Neural cell (in vitro differentiated cells): ENCODE data around the gene UNCX. TPM values are rescaled to one million over a fixed set of nuclear protein-coding genes. Genes with fewer than 3 reads are reported as not detected.

Experiments
- H2AFZ ChIP-seq: fragments of 200-600, 300-800 bp; sonication (generic), shearing (Covaris generic); 2 replicates; pipeline ENCODE4 v1.6.0; 2014; ENCODE audit warnings: low read depth, mild to moderate bottlenecking, antibody characterized with exemption, low read length, moderate library complexity
- H3F3A ChIP-seq: fragments of 200-600 bp; shearing (Covaris generic); 2 replicates; pipeline ENCODE4 v1.6.1; 2016; ENCODE audit warnings: mild to moderate bottlenecking, moderate library complexity, mixed read lengths, antibody characterized with exemption, low read length; ENCODE audit not compliant: insufficient read depth, poor library complexity, severe bottlenecking
- H3K27ac ChIP-seq: fragments of 200-600, 300-800 bp; sonication (generic), shearing (Covaris generic); 2 replicates; pipeline ENCODE4 v1.5.1; 2014; ENCODE audit warnings: mild to moderate bottlenecking, low read length, moderate library complexity
- H3K27me3 ChIP-seq: fragments of 300-800, 200-600 bp; sonication (generic), shearing (Covaris generic); 2 replicates; pipeline ENCODE4 v1.6.0; 2014; ENCODE audit warnings: mild to moderate bottlenecking, low read depth, low read length, moderate library complexity; ENCODE audit not compliant: insufficient read depth
- H3K36me3 ChIP-seq: fragments of 300-800, 200-600 bp; sonication (generic), shearing (Covaris generic); 2 replicates; pipeline ENCODE4 v1.5.1; 2014; ENCODE audit warnings: mild to moderate bottlenecking, antibody characterized with exemption, low read length, moderate library complexity; ENCODE audit not compliant: insufficient read depth
- H3K4me2 ChIP-seq: fragments of 300-800, 200-600 bp; sonication (generic), shearing (Covaris generic); 2 replicates; pipeline ENCODE4 v1.6.0; 2014; ENCODE audit warnings: mild to moderate bottlenecking, low read length
- H3K4me3 ChIP-seq: fragments of 300-800, 200-600 bp; sonication (generic), shearing (Covaris generic); 2 replicates; pipeline ENCODE4 v1.5.1; 2014; ENCODE audit warnings: mild to moderate bottlenecking, low read length, moderate library complexity
- H3K79me2 ChIP-seq: fragments of 200-600 bp; shearing (Covaris generic); replicated peaks from 2 replicates; pipeline ENCODE4 v1.6.0; 2014; ENCODE audit warnings: mild to moderate bottlenecking, low read length, moderate library complexity; ENCODE audit not compliant: insufficient read depth
- H3K9ac ChIP-seq: fragments of 300-800, 200-600 bp; sonication (generic), shearing (Covaris generic); 2 replicates; pipeline ENCODE4 v1.6.1; 2016; ENCODE audit warnings: mild to moderate bottlenecking, low read length, mixed read lengths
- H3K9me2 ChIP-seq: fragments of 200-600 bp; shearing (Covaris generic); 2 replicates; pipeline ENCODE4 v1.6.1; 2016; ENCODE audit warnings: mild to moderate bottlenecking, low read length, mixed read lengths; ENCODE audit not compliant: insufficient read depth
- H3K9me3 ChIP-seq: fragments of 200-600, 300-800 bp; sonication (generic), shearing (Covaris generic); 2 replicates; pipeline ENCODE4 v1.6.1; 2016; ENCODE audit warnings: mild to moderate bottlenecking, mixed run types, low read length, moderate library complexity, mixed read lengths
- H4K20me1 ChIP-seq: fragments of 200-600 bp; shearing (Covaris generic); 2 replicates; pipeline ENCODE4 v1.6.1; 2016; ENCODE audit warnings: mild to moderate bottlenecking, mixed run types; ENCODE audit not compliant: insufficient read depth
- EP300 ChIP-seq: fragments of 450-650 bp; conservative IDR thresholded peaks from 2 replicates; pipeline ENCODE4 v1.6.1; 2014; ENCODE audit warnings: antibody characterized with exemption, mild to moderate bottlenecking, moderate library complexity; ENCODE audit not compliant: poor library complexity, severe bottlenecking
- EZH2 ChIP-seq: fragments of 200-600, 300-800 bp; shearing (Covaris generic), sonication (generic); IDR thresholded peaks from 2 replicates; pipeline ENCODE4 v1.6.1; 2014; ENCODE audit warnings: antibody characterized with exemption, low read length, borderline replicate concordance, mild to moderate bottlenecking; ENCODE audit not compliant: insufficient read depth, poor library complexity, severe bottlenecking
- MXI1 ChIP-seq: fragments of 450-650 bp; conservative IDR thresholded peaks from 2 replicates; pipeline ENCODE4 v1.6.1; 2014; ENCODE audit warnings: antibody characterized with exemption, mild to moderate bottlenecking; ENCODE audit not compliant: poor library complexity, severe bottlenecking
- POLR2AphosphoS5 ChIP-seq: IDR thresholded peaks from 2 replicates; pipeline ENCODE4 v1.6.1; 2012
- RAD21 ChIP-seq: fragments of 450-650 bp; conservative IDR thresholded peaks from 2 replicates; pipeline ENCODE4 v1.6.1; 2014; ENCODE audit warnings: antibody characterized with exemption, mild to moderate bottlenecking, moderate library complexity
- SMC3 ChIP-seq: fragments of 450-650 bp; conservative IDR thresholded peaks from 2 replicates; pipeline ENCODE4 v1.6.1; 2014; ENCODE audit warnings: antibody characterized with exemption, mild to moderate bottlenecking, moderate library complexity; ENCODE audit not compliant: poor library complexity
- TAF1 ChIP-seq: IDR thresholded peaks from 2 replicates; pipeline ENCODE4 v1.6.1; 2012; ENCODE audit warnings: low read depth
- polyA minus RNA-seq: library from RNA; depleted of rRNA, polyadenylated mRNA; stranded (reverse); fragments of >200 nt; gene quantifications from 2 replicates; pipeline ENCODE4 v1.2.3, GENCODE V29; 2014
- polyA plus RNA-seq: library from polyadenylated mRNA; depleted of rRNA; stranded (reverse); fragments of >200 nt; gene quantifications from 2 replicates; pipeline ENCODE4 v1.2.3, GENCODE V29; 2014
- TF ChIP-seq, protein P1 (sequence below): fragments of 450-650 bp; IDR thresholded peaks from 2 replicates; pipeline ENCODE4 v1.5.1; 2014; ENCODE audit warnings: antibody characterized with exemption, mild to moderate bottlenecking, moderate library complexity; ENCODE audit not compliant: poor library complexity, severe bottlenecking
- TF ChIP-seq, protein P2 (sequence below): IDR thresholded peaks from 2 replicates; pipeline ENCODE4 v1.6.1; 2012; ENCODE audit warnings: borderline replicate concordance

UNCX gene
- 1.6 TPM in 2 replicates for polyA plus RNA-seq
- polyA minus RNA-seq = 0.93 and 1.5 TPM in 2 replicates

DNA sequence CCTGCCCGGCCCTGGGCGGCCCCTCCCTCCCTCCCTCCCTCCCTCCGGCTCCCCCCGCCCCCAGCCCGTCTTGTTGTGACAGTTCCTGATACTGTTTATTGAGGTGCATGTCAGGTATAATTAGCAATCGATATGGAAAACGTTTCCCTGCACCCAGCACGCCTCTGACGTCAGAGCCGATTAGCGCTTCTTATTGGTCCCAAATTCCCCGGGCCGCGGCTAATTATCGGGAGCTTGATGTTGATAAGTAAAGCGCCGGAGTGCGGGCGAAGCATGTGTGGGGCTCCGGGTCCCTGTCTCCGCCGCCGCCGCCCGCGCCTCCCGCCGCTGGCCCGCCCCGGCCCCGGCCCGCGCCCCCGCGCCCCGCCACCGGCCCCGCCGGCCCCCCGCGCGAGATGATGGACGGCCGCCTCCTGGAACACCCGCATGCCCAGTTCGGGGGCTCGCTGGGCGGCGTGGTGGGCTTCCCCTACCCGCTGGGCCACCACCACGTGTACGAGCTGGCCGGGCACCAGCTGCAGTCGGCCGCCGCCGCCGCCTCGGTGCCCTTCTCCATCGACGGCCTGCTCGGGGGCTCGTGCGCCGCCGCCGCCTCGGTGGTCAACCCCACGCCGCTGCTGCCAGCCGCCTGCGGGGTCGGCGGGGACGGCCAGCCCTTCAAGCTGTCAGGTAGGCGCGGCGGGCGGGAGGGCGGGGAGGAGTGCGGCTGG, at the start of gene UNCX:
Gene UNCX (plus strand): TSS at position 250 of the 710 bp plus-strand sequence. CDS start 146 bp downstream, at position 396.
- no peak within 1 kb of the TSS for H3K27ac ChIP-seq
- no peaks in the 10 kb centered on the region for H3K9me2 ChIP-seq
- peak within 1 kb of the TSS; percentile 26 for H3K9ac ChIP-seq
- H3K27me3 ChIP-seq = peaks cover 79% of the 10 kb centered on the region
- H2AFZ ChIP-seq = no peak within 1 kb of the TSS
- H3K4me2 ChIP-seq = no peak within 1 kb of the TSS
- no peaks in the 10 kb centered on the region for H3K9me3 ChIP-seq
- peaks cover 5% of the 10 kb centered on the region for H3F3A ChIP-seq
- no peaks in the 10 kb centered on the region for H4K20me1 ChIP-seq
- H3K36me3 ChIP-seq = no peaks in the 10 kb centered on the region
- no peaks in the 10 kb centered on the region for H3K79me2 ChIP-seq
- peak within 1 kb of the TSS; percentile 48 for H3K4me3 ChIP-seq
- TF ChIP-seq EZH2 (no peak), EP300 (no peak), MXI1 (no peak), TAF1 (no peak), RAD21 (no peak), POLR2AphosphoS5 (no peak), SMC3 (no peak)
- TF ChIP-seq, protein P1, sequence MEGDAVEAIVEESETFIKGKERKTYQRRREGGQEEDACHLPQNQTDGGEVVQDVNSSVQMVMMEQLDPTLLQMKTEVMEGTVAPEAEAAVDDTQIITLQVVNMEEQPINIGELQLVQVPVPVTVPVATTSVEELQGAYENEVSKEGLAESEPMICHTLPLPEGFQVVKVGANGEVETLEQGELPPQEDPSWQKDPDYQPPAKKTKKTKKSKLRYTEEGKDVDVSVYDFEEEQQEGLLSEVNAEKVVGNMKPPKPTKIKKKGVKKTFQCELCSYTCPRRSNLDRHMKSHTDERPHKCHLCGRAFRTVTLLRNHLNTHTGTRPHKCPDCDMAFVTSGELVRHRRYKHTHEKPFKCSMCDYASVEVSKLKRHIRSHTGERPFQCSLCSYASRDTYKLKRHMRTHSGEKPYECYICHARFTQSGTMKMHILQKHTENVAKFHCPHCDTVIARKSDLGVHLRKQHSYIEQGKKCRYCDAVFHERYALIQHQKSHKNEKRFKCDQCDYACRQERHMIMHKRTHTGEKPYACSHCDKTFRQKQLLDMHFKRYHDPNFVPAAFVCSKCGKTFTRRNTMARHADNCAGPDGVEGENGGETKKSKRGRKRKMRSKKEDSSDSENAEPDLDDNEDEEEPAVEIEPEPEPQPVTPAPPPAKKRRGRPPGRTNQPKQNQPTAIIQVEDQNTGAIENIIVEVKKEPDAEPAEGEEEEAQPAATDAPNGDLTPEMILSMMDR = no peak
- TF ChIP-seq, protein P2, sequence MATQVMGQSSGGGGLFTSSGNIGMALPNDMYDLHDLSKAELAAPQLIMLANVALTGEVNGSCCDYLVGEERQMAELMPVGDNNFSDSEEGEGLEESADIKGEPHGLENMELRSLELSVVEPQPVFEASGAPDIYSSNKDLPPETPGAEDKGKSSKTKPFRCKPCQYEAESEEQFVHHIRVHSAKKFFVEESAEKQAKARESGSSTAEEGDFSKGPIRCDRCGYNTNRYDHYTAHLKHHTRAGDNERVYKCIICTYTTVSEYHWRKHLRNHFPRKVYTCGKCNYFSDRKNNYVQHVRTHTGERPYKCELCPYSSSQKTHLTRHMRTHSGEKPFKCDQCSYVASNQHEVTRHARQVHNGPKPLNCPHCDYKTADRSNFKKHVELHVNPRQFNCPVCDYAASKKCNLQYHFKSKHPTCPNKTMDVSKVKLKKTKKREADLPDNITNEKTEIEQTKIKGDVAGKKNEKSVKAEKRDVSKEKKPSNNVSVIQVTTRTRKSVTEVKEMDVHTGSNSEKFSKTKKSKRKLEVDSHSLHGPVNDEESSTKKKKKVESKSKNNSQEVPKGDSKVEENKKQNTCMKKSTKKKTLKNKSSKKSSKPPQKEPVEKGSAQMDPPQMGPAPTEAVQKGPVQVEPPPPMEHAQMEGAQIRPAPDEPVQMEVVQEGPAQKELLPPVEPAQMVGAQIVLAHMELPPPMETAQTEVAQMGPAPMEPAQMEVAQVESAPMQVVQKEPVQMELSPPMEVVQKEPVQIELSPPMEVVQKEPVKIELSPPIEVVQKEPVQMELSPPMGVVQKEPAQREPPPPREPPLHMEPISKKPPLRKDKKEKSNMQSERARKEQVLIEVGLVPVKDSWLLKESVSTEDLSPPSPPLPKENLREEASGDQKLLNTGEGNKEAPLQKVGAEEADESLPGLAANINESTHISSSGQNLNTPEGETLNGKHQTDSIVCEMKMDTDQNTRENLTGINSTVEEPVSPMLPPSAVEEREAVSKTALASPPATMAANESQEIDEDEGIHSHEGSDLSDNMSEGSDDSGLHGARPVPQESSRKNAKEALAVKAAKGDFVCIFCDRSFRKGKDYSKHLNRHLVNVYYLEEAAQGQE = no peak

DNA sequence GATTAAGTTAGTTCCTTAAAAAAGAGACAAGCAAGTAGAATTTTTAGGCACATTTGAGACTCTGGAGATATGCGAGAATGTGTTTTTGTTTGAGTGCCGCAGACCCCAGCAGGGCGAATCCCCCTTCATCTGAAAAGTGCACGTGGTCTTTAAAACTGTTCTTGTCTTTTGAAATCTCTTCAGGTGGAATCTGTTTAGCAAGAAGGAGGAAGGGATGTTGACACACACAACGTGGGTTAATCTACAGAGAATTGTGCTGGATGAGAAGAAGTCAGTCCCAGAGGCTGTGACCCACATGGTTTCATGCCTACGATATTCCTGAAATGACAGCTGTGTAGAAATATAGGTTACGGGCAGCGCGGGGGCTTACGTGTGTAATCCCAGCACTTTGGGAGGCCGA, 45.5 kb upstream of the UNCX start:
- Histone ChIP-seq H3K4me2 (no peak overlapping the region), H3K36me3 (no peaks in the 10 kb centered on the region), H3K9me3 (no peaks in the 10 kb centered on the region), H4K20me1 (no peaks in the 10 kb centered on the region), H3K79me2 (no peaks in the 10 kb centered on the region), H3K27ac (no peak overlapping the region), H2AFZ (no peak overlapping the region), H3K9me2 (no peaks in the 10 kb centered on the region), H3F3A (no peaks in the 10 kb centered on the region), H3K27me3 (peaks cover 3% of the 10 kb centered on the region), H3K9ac (no peak overlapping the region), H3K4me3 (no peak overlapping the region)
- TF ChIP-seq TAF1 (no peak), POLR2AphosphoS5 (no peak)
